ENCODE results near the gene DEFB132. TPM values are rescaled to one million over a fixed set of nuclear protein-coding genes. Genes with fewer than 3 reads are reported as not detected.
A peak's percentile ranks its signal among the peaks of the same experiment; 100 is the strongest.

DEFB132 gene
- total RNA-seq, 1 donor from 2014 or later = not detected

DNA sequence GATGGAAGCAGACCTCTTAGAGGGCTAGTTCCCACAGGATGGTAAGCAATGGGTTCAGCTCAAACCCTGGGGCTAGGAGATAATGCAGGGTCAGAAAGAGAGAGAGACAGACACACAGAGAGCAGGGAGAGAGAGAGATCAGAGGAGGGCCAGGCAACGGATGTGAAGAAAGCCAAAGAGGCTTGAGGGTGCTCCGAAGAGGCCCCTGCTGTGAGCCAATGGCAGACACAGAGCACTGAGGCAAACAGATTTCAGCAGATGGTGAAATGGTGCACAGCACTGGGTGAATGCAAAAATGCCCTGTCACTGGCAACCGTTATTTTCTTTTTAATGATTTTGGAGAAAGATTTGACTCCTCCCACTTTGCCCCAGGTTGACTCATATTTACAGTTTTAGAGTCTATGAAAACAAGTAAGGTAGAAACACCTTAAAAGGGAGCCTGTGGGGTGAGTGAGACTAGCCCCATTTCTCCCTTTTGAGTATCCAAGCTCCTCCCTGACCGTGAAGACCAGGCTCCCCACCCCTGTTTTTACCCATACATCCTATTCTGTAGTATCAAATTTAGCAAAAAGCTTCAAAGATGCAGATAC is 840 bp downstream of the DEFB132 start:
- DNase-seq (no peak), ATAC-seq (ENCODE audit: poor library complexity) (no peak)
- intact Hi-C loops (cut with DNase I) = no loop called here

DNA sequence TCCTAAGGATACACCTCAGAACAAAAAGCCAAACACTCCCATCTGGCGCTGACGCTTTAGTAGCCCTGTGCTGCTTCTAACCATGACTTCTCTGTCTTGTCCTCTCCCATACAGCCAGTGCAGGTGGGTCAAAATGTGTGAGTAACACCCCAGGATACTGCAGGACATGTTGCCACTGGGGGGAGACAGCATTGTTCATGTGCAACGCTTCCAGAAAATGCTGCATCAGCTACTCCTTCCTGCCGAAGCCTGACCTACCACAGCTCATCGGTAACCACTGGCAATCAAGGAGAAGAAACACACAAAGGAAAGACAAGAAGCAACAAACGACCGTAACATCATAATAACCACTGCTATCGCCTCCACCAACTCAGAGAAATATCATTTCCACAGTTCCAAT is 1.4 kb downstream of the DEFB132 start:
- no peak for ATAC-seq (ENCODE audit: poor library complexity)
- DNase-seq = no peak
- intact Hi-C loops (cut with DNase I) = no loop called here

DNA sequence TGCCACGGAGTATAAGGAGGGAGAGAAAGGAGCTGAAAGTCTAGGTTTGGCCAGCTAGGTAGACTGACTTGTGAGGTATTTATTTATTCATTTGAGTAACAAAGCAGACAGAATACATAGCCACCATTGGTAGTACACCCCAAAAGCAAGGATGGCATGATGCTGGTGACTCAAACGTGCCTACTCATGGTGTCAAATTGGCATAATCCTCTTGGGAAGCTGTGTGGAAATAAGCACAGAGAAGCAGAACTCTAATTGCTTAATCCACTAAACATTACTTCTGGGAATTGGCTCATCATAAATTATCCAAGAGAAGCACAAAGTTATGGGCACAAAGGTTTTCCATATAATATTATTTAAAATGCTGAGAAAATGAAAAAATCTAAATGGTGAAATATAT is 2.5 kb downstream of the DEFB132 start:
- intact Hi-C loops (cut with DNase I) = no loop called here
- no peak for DNase-seq
- no peak for ATAC-seq (ENCODE audit: poor library complexity)

DNA sequence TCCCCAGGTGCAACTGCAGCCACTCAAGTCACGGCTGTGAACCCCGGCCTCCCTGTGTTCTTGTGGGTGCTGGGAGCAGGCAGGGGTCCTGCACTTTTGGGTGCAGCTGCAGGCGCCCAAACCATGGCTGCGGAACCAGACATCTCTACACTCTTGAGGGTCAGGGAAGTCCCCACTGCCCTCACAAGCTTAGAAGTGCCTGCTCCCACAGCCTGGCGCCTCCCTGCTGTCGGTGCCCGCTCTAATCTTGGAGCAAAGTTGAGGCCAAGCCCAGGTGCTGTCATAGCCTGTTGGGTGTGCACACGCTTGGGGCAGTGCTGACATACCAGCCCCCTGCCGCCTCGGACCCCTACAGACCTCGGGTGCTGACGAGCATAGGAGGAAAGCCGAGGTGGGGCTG is 6.2 kb downstream of the DEFB132 start:
- DNase-seq (no peak), ATAC-seq (ENCODE audit: poor library complexity) (no peak)
- intact Hi-C loops (cut with DNase I) = no loop called here

DNA sequence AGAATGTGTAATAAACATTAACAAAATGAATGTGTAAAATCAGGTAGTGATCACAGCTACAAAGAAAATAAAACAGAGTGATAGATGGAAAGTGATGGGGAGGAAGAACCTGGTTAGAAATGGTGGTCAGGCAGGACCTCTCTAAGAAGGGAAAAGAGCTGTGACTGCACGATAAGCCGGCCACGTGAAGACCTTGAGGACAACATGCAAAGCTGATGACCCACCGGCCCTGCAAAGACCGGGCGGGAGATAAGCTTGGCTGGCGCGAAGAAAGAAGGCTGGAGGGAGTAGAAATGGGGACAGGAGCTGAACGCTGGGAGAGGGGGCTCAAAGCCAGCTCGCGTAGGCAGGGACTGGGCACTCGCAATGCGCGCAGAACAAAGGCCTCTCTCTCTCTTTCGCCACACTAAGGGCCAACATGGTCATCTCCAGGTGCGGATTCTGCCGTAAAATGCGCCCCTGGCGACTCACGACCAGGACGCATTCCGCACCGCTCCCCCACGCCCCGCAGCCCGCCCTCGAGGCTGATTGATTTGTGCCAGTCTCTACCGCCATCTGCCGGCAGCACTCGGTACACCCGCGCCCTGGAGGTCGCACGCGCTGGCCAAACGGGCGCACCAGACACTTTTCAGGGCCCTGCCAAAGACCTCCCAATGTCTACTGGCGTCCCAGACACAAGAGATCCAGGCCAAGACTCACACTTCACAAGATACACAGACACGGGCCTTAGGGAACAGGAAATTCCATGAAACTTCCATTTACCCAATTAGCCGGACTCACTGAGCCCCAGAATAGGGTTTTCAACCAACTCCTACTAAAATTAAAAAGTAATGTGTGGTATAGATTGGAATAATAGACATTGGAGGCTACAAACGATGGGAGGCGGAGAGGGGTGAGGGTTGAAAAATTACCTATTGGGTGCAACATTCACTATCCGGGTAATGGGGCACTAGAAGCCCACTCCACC is 9.4 kb downstream of the DEFB132 start:
- peak; percentile 92 for DNase-seq
- intact Hi-C loops (cut with DNase I) = no loop called here

DNA sequence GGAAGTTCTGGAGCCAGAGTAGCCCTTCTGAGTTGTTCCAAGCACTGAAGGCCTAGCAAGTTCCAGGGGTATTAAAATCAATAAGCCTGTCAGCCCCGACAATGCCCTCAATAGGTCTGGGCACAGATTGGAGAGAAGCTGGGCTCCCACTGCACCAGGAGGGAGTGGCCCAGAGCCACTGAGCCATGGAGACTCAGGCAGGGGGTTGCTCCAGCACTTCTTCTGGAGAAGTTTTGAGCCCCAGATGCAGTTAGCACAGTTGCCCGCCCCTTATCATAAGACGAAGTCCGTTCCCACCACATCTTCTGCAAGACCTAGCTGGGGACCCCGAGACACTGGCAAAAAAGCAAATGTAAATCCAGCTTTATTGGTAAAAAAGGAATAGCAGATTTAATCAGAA is 13.0 kb downstream of the DEFB132 start:
- DNase-seq (no peak), ATAC-seq (ENCODE audit: poor library complexity) (no peak)
- intact Hi-C loops (cut with DNase I) = loop anchor here (10.0 kb wide), 1 partner anchor 54 kb away; the partner anchor contains the start of gene SOX12

More for the DNA sequence above, 9.4 kb downstream of the DEFB132 start:
- ATAC-seq (ENCODE audit: poor library complexity) = peak; percentile 96

DNA sequence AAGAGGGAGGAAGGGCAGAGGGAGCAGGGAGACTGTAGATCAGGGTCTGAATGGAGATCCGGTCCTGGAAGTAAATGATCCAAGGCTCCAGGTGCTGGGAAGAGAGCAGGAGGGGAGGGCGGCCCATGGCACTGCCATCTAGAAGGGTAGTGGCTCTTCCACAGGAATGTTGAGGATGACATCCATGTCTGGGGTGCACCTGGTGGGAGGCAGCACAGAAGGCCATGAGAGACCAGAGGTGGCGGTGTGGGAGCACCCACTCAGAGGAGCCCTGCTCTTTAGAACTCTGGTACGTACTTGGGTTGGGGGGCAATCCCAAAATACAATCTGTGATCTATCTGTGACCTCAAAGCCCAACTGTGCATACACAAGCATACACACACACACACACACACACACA is 13.5 kb downstream of the DEFB132 start:
- ATAC-seq (ENCODE audit: poor library complexity) (no peak), DNase-seq (no peak)
- intact Hi-C loops (cut with DNase I) = loop anchor here (10.0 kb wide), 1 partner anchor 54 kb away; the partner anchor contains the start of gene SOX12

DNA sequence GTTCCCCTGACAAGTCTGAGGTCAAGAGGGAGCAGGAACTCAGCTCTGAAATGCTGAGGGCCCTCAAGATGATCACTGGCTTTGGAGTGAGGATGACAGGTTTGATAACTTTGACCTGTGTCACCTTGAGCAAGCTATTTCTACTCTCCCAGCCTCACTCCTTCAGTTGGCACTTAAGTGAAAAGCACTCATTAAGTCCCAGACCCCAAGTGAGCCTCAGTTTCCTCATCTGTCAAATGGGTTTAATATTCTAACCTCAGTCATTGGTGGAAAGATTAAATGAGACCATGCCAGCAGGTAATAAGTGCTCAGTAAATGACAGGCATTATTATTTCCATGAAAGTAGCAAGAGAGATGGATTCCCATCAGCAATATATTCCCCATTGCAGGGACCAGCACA is 14.0 kb downstream of the DEFB132 start:
- intact Hi-C loops (cut with DNase I) = loop anchor here (10.0 kb wide), 1 partner anchor 53 kb away; the partner anchor contains the start of gene SOX12

DNA sequence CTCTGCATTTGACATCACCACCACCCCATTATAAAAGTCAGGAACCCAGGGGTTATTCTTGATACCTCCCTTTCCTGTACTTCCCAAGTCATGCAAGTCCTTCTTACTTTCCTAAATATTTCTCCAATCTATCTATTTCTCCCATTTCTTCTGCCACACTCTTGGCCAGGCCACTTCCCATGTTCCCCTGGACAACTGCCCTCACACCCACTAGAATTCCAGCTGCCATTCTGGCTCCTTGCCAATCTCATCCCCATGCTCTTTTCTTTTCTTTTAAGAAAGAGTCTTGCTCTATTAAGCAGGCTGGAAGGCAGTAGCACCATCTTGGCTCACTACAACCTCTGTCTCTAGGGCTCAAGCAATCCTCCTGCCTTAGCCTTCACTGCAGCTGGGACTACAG is 15.2 kb downstream of the DEFB132 start:
- ATAC-seq (ENCODE audit: poor library complexity) = no peak
- no peak for DNase-seq
- intact Hi-C loops (cut with DNase I) = loop anchor here (10.0 kb wide), 1 partner anchor 52 kb away; the partner anchor contains the start of gene SOX12

More for the DNA sequence above, 14.0 kb downstream of the DEFB132 start:
- ATAC-seq (ENCODE audit: poor library complexity) (no peak), DNase-seq (no peak)

DNA sequence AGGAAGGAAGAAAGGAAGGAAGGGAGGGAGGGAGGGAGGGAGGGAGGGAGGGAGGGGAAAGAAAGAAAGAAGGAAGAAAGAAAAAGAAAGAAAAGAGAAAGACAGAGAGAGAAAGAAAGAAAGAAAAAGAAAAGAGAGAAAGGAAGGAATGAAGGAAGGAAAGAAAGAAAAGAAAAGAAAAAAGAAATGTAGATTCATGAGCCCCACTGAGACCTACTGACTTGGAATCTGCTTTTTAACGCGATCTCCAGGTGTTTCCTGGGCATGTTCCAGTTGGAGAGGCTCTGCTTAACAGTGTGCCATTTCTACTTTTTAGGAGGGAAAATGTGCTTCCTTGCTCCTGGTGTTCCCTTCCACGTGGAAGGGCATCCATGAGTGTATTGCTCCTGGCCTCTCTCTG is 16.4 kb downstream of the DEFB132 start:
- DNase-seq = no peak
- no peak for ATAC-seq (ENCODE audit: poor library complexity)
- intact Hi-C loops (cut with DNase I) = loop anchor here (10.0 kb wide), 1 partner anchor 51 kb away; the partner anchor contains the start of gene SOX12

DNA sequence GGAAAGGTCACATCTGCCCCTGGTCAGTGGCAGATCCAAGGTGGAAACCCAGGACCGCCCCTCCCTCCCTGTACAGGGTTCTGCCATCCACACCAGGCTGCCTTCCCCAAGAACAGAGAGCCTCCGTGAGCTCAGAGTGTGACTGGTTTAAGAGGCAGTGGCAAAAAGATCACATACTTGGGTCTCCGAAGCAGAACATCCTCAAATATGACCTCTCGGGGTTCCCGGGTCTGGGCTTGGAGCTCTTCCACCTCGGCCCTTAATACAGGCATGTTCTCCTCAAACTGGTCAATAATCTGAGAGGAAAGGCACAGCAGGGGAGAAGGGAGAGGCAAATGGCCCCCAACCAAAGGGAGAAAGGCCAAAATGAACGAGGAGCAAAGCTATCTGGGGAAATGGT is 18.3 kb downstream of the DEFB132 start:
- ATAC-seq (ENCODE audit: poor library complexity) (no peak), DNase-seq (no peak)
- intact Hi-C loops (cut with DNase I) = loop anchor here (10.0 kb wide), 1 partner anchor 49 kb away; the partner anchor contains the start of gene SOX12

DNA sequence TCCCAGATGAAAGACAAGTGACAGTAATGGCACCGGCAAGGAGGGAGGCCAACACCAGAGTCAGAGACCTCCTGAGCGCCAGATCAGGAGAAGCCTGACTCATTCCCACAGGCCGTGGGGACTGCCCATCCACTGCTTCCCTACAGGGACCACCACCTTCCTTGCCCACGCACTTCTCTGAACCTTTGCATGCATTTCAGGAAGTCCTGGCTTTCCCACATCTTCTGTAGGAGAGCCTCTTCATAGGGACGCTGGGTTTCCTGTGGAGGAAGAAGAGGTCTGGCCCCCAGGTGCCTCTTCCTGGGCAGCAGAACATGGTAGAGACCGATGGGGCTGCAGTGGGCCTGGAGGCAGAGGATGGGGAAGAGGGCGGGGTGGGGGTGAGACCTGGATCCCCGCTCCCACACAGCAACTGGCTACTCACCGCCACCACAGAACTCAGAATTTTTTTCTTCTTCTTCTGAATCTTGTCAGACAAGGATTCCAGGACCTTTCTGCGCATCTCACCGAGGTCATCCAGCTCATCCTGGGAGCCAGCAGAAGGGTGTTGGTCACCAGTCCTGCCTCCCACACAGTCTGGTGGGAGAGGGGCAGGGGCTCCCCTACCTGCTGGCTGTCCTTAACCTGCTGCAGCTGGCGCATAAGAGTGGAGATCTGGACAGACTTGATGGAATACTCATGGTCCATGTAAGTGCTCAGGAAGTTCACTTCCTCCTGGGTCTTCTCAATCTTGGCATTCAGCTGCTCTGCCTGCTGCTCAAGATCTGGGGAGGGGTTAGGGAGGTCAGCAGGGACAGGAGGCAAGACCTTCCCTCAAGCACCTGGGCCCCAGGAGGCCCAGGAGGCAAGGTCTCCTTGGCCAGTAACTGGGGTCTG is 19.3 kb downstream of the DEFB132 start:
- no peak for ATAC-seq (ENCODE audit: poor library complexity)
- DNase-seq = no peak
- intact Hi-C loops (cut with DNase I) = loop anchor here (10.0 kb wide), 1 partner anchor 48 kb away; the partner anchor contains the start of gene SOX12

DNA sequence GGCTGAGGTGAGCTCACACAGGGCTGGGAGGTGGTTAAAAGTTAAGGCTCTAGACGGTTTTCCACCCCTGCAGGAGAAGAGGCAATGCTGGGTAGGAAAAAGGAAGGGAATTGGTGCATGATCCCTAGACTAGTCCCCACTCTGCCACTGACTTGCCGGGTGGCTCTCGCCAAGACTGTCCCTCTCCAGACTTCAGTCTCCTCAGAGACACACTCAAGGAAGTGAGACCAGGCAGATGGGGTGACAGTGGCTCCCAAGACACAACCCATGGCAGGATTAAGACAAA is 19.9 kb downstream of the DEFB132 start:
- no peak for ATAC-seq (ENCODE audit: poor library complexity)
- DNase-seq = no peak
- intact Hi-C loops (cut with DNase I) = loop anchor here (10.0 kb wide), 1 partner anchor 47 kb away; the partner anchor contains the start of gene SOX12

DNA sequence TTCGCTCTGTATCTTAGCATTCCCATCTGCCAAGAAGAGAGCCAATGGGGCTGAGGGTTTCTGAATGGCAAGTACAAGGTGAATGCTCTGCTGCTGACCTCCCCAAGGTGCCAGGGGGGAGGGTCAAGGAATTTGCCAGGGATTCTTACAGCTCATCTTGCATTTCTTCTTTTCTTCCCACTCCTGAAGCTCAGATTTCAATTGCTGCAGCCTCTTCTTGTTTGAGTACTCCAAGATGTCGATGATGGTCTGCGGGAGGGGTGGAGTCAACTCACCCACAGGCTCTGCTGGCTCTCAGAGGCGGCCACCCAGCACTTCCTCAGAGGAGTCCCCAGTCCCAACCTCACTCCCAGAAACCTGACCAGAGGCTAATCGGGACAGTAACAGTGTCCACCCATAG is 20.7 kb downstream of the DEFB132 start:
- DNase-seq (no peak), ATAC-seq (ENCODE audit: poor library complexity) (no peak)
- intact Hi-C loops (cut with DNase I) = loop anchor here (10.0 kb wide), 1 partner anchor 47 kb away; the partner anchor contains the start of gene SOX12

DNA sequence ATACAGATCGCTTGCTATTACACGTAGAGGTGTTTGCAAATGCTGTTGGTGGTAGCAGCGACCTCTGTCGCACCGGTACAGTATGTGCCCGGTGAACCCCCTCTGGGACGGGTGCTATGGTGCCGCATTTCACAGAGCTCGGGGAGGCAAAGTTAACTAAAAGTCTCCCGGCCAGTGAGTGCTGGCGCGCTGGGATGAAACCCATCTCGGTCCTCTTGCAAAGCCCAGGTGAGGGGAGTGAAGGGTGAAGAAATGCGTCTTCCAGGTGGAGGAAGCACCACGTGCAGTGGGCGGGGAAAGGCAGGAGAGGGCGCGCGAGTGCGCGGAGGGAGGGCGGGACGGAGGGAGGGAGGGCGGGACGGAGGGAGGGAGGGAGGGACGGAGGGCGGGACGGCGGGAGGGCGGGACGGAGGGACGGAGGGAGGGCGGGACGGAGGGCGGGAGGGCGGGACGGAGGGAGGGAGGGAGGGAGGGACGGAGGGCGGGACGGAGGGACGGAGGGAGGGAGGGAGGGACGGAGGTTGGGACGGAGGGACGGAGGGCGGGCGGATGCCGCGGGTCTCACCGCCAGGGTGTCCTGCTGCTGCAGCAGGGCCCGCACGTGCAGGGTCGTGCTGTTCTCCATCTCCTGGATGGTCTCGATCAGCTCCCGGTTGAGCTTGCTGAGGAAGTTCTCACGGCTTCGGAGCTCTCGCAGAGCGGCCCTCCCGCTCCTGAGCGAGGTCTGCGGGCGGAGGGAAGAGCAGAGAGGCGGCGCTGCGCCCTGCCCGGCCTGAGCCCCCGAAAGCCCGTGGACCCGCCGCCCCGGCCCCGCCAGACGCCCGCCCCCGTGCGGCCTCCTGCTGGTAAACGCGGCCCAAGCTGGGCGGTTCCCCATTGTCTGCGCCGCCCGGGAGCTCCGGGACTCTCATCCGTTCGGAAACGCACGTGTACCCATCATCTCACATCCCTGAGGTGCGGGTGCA is 21.4 kb downstream of the DEFB132 start:
- ATAC-seq (ENCODE audit: poor library complexity) (peak; percentile 59), DNase-seq (peak; percentile 68)
- intact Hi-C loops (cut with DNase I) = loop anchor here (10.0 kb wide), 1 partner anchor 46 kb away; the partner anchor contains the start of gene SOX12

DNA sequence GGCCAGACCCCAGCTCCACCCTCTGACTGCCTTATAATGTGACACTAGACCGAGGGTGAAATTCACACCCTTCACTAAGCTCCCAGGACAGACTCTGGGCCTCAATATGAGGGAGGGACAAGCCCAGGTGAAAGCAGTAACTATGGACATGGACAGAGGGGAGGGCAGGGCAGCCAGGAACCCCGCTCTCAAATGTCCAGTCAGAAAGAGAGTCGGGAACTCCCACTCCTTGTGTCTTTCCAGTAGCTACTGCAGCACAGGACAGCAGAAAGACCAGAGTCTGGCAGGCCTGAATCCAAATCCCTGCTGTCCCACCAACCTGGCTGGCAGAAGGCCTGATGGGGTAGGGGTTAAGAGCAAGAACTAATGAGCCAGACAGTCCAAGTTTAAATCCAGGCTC is 26.6 kb downstream of the DEFB132 start:
- ATAC-seq (ENCODE audit: poor library complexity) = no peak
- DNase-seq = no peak
- intact Hi-C loops (cut with DNase I) = no loop called here

DNA sequence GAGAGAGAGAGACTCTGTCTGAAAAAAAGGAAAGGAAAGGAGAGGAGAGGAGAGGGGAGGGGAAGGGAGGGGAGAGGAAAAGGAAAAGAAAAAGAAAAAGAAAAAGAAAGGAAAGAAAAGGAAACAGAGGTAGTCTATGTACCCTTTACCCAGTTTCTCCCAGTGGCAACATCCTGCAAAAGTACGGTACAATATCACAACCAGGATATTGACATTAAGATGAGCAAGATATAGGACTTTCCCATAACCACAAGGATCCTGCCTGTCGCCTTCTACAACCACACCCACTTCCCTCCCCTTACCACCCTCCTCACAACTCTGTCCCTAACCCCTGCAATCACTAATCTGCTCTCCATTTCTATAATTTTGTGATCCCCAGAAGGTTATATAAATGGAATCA is 29.0 kb downstream of the DEFB132 start:
- DNase-seq (no peak), ATAC-seq (ENCODE audit: poor library complexity) (no peak)
- intact Hi-C loops (cut with DNase I) = no loop called here

All from Right ventricle myocardium superior (tissue), 1 donor.